ENCODE results near the gene DRD3. TPM values are rescaled to one million over a fixed set of nuclear protein-coding genes. Genes with fewer than 3 reads are reported as not detected.

Gene DRD3
- polyA plus RNA-seq, 1 experiment = not detected

DNA sequence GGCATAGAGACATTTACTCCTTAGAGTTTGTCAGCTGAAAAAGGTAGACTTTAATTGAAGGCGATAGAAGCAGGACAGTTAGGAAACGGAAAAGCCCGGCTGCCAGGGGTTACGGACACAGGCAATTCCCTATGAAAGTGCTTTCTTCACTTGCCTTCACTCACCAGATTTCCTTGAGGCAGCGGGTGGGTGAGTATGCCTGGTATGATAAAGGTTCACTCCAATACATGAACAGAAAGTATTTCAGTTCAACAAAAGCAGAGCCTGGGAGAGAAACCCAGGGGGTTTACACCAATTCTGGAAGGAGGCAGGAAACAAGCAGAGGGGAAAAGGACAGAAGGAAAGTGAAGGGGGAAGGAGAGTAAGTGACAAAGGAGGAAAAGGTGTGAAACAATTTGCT is 68.4 kb downstream of the DRD3 start:
- H3K4me3 ChIP-seq (ENCODE audit: low read depth, low read length) = no peak overlapping the region
- no peak overlapping the region for H3K27ac ChIP-seq (ENCODE audit: low read depth, low read length)
- no peaks in the 10 kb centered on the region for H3K9me3 ChIP-seq (ENCODE audit: control insufficient read depth, insufficient read depth, low read length)
- ChIA-PET POLR2A (no interaction called here), CTCF (no interaction called here)
- no peak for DNase-seq (ENCODE audit: low read depth, low spot score)
- TF ChIP-seq CTCF (IDR thresholded peaks at IDR 0.05; ENCODE audit: low read depth, low read length) = no peak
- no peaks in the 10 kb centered on the region for H3K27me3 ChIP-seq (ENCODE audit: control insufficient read depth, insufficient read depth, low read length)

GRCh38 chr3:114108137-114108536 is 70.7 kb downstream of the DRD3 start:
- H3K4me3 ChIP-seq (ENCODE audit: low read depth, low read length) = no peak overlapping the region
- ChIA-PET POLR2A (no interaction called here), CTCF (no interaction called here)
- H3K27me3 ChIP-seq (ENCODE audit: control insufficient read depth, insufficient read depth, low read length) = no peaks in the 10 kb centered on the region
- TF ChIP-seq CTCF (IDR thresholded peaks at IDR 0.05; ENCODE audit: low read depth, low read length) = no peak
- no peak for DNase-seq (ENCODE audit: low read depth, low spot score)
- no peaks in the 10 kb centered on the region; the same call in 1 of the 2 replicates for H3K9me3 ChIP-seq (ENCODE audit: control insufficient read depth, insufficient read depth, low read length)
- no peak overlapping the region for H3K27ac ChIP-seq (ENCODE audit: low read depth, low read length)

DNA sequence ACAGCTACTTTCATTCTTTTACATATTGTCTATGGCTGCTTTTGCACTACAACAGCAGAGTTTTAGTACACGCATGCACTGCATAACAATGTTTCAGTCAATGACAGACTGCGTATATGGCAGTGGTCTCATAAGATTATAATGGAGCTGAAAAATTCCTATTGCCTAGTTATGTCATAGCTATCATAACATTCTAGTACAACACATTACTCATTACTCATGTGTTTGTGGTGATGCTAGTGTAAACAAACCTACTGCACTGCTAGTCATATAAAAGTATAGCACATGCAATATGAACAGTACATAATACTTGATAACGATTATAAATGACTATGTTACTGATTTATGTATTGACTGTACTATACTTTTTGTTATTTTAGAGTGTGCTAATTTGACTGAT is 74.4 kb downstream of the DRD3 start:
- Histone ChIP-seq H3K4me3 (ENCODE audit: low read depth, low read length) (no peak overlapping the region), H3K27ac (ENCODE audit: low read depth, low read length) (no peak overlapping the region), H3K27me3 (ENCODE audit: control insufficient read depth, insufficient read depth, low read length) (no peaks in the 10 kb centered on the region), H3K9me3 (ENCODE audit: control insufficient read depth, insufficient read depth, low read length) (no peaks in the 10 kb centered on the region; the same call in 1 of the 2 replicates)
- POLR2A ChIA-PET = no interaction called here
- no peak for DNase-seq (ENCODE audit: low read depth, low spot score)
- CTCF ChIA-PET = interaction anchor here (0.6 to 0.9 kb wide), 2 partner anchors 46 to 266 kb away, joined by 3 to 9 read pairs; partner anchors contain the start of gene GRAMD1C
- TF ChIP-seq CTCF (IDR thresholded peaks at IDR 0.05; ENCODE audit: low read depth, low read length) = no peak

- no peak overlapping the region for H3K4me3 ChIP-seq (ENCODE audit: low read depth, low read length)
- H3K9me3 ChIP-seq (ENCODE audit: control insufficient read depth, insufficient read depth, low read length) = no peaks in the 10 kb centered on the region; the same call in 1 of the 2 replicates
- TF ChIP-seq CTCF (IDR thresholded peaks at IDR 0.05; ENCODE audit: low read depth, low read length) = no peak
- no peak for DNase-seq (ENCODE audit: low read depth, low spot score)
- no peaks in the 10 kb centered on the region for H3K27me3 ChIP-seq (ENCODE audit: control insufficient read depth, insufficient read depth, low read length)
- ChIA-PET POLR2A (no interaction called here), CTCF (interaction anchor here (0.6 kb wide), 1 partner anchor 46 kb away, joined by 9 read pairs; no protein-coding TSS in a partner anchor)
- no peak overlapping the region for H3K27ac ChIP-seq (ENCODE audit: low read depth, low read length)
These were observed 75.0 kb downstream of the DRD3 start for GRCh38 chr3:114103858-114104257.

GRCh38 chr3:114103181-114103580 is 75.7 kb downstream of the DRD3 start:
- no peak for TF ChIP-seq CTCF (IDR thresholded peaks at IDR 0.05; ENCODE audit: low read depth, low read length)
- H3K27ac ChIP-seq (ENCODE audit: low read depth, low read length) = no peak overlapping the region
- ChIA-PET CTCF (no interaction called here), POLR2A (no interaction called here)
- no peak for DNase-seq (ENCODE audit: low read depth, low spot score)
- H3K4me3 ChIP-seq (ENCODE audit: low read depth, low read length) = no peak overlapping the region
- H3K27me3 ChIP-seq (ENCODE audit: control insufficient read depth, insufficient read depth, low read length) = no peaks in the 10 kb centered on the region
- H3K9me3 ChIP-seq (ENCODE audit: control insufficient read depth, insufficient read depth, low read length) = no peaks in the 10 kb centered on the region; the same call in 1 of the 2 replicates
